Loucy (cell line): ENCODE results near the gene ZNF592.

Experiments used
- CTCF ChIP-seq: fragments of 200-600 bp; sonication (generic); conservative IDR thresholded peaks from 2 replicates; pipeline ENCODE4 v1.5.1; 2014; ENCODE audit warnings: mild to moderate bottlenecking, antibody characterized with exemption, low read length
- EZH2phosphoT487 ChIP-seq: fragments of 200-600 bp; IDR thresholded peaks from 2 replicates; pipeline ENCODE4 v1.6.1; 2018; ENCODE audit warnings: antibody characterized with exemption, mild to moderate bottlenecking, moderate library complexity, borderline replicate concordance

GRCh38 chr15:84814916-84815315 is 66.5 kb downstream of the ZNF592 start:
- TF ChIP-seq CTCF, result no peak
- TF ChIP-seq EZH2phosphoT487, result no peak
